Measurements from ENCODE around the gene CYTH3. TPM values are rescaled to one million over a fixed set of nuclear protein-coding genes. Genes with fewer than 3 reads are reported as not detected.
A peak's percentile ranks its signal among the peaks of the same experiment; 100 is the strongest.

Gene CYTH3
- total RNA-seq, 2 experiments from 2014 or later: 1.9 to 2.3 TPM

GRCh38 chr7:6268023-6268900 is 4.2 kb downstream of the CYTH3 start:
- H3K36me3 Mint-ChIP-seq (ENCODE audit: low read depth): no peaks in the 10 kb centered on the region
- no peak overlapping the region for H3K4me3 Mint-ChIP-seq
- ATAC-seq: no peak
- H3K27ac Mint-ChIP-seq: no peak overlapping the region
- CTCF ChIA-PET: interaction anchor here (3.9 kb wide), 1 partner anchor 8 kb away, joined by 28 read pairs; no protein-coding TSS in a partner anchor
- POLR2A ChIA-PET: no interaction called here
- peaks cover 13% of the 10 kb centered on the region for H3K4me1 Mint-ChIP-seq (ENCODE audit: low read depth)
- peaks cover 35% of the 10 kb centered on the region for H3K27me3 Mint-ChIP-seq (ENCODE audit: low read depth)
- no peaks in the 10 kb centered on the region for H3K9me3 Mint-ChIP-seq (ENCODE audit: insufficient read depth)
- DNase-seq: no peak

DNA sequence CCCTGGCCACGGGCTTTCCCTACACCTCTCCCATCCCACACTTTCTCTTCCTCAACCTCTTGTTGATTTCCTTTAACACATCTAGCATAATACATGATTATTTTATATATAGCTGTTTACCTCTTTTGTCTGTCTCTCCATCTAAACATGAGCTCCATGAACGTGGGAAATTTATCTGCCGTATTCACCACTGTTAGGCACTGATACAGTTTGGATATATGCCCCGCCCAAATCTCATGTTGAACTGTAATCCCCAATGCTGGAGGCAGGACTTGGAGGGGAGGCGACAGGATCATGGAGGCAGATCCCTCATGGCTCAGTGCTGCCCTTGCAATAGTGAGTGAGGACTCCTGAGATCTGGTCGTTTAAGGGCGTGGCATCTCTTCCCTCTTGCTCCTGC is 5.7 kb downstream of the CYTH3 start:
- no peak overlapping the region for H3K4me3 Mint-ChIP-seq
- no peaks in the 10 kb centered on the region for H3K9me3 Mint-ChIP-seq (ENCODE audit: insufficient read depth)
- CTCF ChIA-PET: no interaction called here
- no peak overlapping the region for H3K27ac Mint-ChIP-seq
- POLR2A ChIA-PET: no interaction called here
- no peaks in the 10 kb centered on the region for H3K36me3 Mint-ChIP-seq (ENCODE audit: low read depth)
- DNase-seq (no peak), ATAC-seq (no peak)
- H3K27me3 Mint-ChIP-seq (ENCODE audit: low read depth): peaks cover 31% of the 10 kb centered on the region
- H3K4me1 Mint-ChIP-seq (ENCODE audit: low read depth): peaks cover 8% of the 10 kb centered on the region

DNA sequence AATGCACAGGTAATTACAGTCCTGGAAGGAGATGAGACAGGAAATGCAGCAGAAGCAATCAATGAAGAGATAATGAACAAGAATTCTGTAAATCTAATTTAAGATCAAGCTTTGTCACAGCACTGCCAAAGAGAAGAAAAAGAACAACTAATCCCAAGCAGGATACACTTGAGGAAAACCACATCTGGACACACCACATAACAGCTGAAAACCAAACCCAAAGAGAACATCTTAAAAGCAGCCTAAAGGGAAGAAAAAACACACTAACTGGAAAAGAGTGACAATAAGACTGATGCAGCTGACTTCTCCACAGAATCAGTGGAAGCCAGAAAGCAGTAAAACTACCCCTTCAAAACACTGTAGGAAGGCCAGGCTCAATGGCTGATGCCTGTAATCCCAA is 10.2 kb downstream of the CYTH3 start:
- ATAC-seq: no peak
- Mint-ChIP-seq H3K4me3 (no peak overlapping the region), H3K9me3 (ENCODE audit: insufficient read depth) (no peaks in the 10 kb centered on the region), H3K27me3 (ENCODE audit: low read depth) (peaks cover 7% of the 10 kb centered on the region), H3K4me1 (ENCODE audit: low read depth) (peaks cover 22% of the 10 kb centered on the region), H3K27ac (no peak overlapping the region), H3K36me3 (ENCODE audit: low read depth) (no peaks in the 10 kb centered on the region)
- DNase-seq: no peak
- POLR2A ChIA-PET: no interaction called here
- CTCF ChIA-PET: interaction anchor here (1.6 to 6.5 kb wide), 2 partner anchors 8 to 61 kb away, joined by 5 to 28 read pairs; no protein-coding TSS in a partner anchor

DNA sequence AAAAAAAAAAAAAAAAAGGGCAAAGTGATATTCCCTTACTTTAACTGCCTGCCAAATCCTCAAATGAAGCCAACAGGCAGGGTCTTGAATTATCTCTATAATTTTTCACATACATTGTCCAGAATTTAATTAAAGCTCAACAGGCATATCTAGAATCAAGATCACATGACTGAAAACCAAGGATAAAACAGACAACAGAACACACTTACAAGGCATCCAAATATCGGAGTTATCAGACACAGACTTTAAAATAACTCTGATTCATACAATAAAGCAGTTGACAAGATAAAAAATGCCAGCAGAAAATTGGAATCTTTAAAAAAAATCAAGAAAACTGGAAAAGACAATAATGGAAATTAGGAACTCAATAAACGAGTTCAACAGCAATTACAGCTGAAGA is 10.7 kb downstream of the CYTH3 start:
- peaks cover 11% of the 10 kb centered on the region for H3K27me3 Mint-ChIP-seq (ENCODE audit: low read depth)
- no peak overlapping the region for H3K27ac Mint-ChIP-seq
- ChIA-PET CTCF (interaction anchor here (1.6 to 6.5 kb wide), 2 partner anchors 8 to 61 kb away, joined by 5 to 28 read pairs; no protein-coding TSS in a partner anchor), POLR2A (no interaction called here)
- no peaks in the 10 kb centered on the region for H3K9me3 Mint-ChIP-seq (ENCODE audit: insufficient read depth)
- H3K4me3 Mint-ChIP-seq: no peak overlapping the region
- H3K4me1 Mint-ChIP-seq (ENCODE audit: low read depth): peaks cover 27% of the 10 kb centered on the region
- no peaks in the 10 kb centered on the region for H3K36me3 Mint-ChIP-seq (ENCODE audit: low read depth)
- DNase-seq (no peak), ATAC-seq (no peak)

GRCh38 chr7:6260291-6261187 is 11.9 kb downstream of the CYTH3 start:
- Mint-ChIP-seq H3K4me3 (no peak overlapping the region), H3K27me3 (ENCODE audit: low read depth) (peaks cover 14% of the 10 kb centered on the region), H3K36me3 (ENCODE audit: low read depth) (no peaks in the 10 kb centered on the region), H3K4me1 (ENCODE audit: low read depth) (peaks cover 35% of the 10 kb centered on the region), H3K9me3 (ENCODE audit: insufficient read depth) (no peaks in the 10 kb centered on the region), H3K27ac (no peak overlapping the region)
- CTCF ChIA-PET: interaction anchor here (0.7 to 6.5 kb wide), 2 partner anchors 10 to 272 kb away, joined by 3 to 28 read pairs; no protein-coding TSS in a partner anchor
- POLR2A ChIA-PET: no interaction called here
- DNase-seq (no peak), ATAC-seq (no peak)

DNA sequence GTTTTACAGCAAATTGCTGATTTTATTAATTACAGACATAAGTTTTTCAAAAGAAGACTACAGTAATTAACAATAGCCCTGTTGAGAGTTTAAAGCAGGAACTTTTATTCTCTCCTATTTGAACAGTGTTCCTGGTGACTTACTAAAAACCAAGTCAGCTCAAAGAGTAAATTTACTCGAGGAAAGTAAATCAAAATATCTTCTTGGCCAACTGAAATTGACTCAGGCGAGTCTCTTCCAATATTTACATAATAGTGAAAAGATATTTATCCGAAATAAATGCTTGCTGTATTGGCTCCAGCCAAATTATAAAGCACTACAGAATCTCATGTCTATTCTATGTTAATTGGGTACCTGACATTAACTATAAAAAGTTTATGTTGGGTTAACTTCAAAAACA is 13.2 kb downstream of the CYTH3 start:
- CTCF ChIA-PET: interaction anchor here (6.5 kb wide), 1 partner anchor 11 kb away, joined by 28 read pairs; no protein-coding TSS in a partner anchor
- peaks cover 14% of the 10 kb centered on the region for H3K27me3 Mint-ChIP-seq (ENCODE audit: low read depth)

DNA sequence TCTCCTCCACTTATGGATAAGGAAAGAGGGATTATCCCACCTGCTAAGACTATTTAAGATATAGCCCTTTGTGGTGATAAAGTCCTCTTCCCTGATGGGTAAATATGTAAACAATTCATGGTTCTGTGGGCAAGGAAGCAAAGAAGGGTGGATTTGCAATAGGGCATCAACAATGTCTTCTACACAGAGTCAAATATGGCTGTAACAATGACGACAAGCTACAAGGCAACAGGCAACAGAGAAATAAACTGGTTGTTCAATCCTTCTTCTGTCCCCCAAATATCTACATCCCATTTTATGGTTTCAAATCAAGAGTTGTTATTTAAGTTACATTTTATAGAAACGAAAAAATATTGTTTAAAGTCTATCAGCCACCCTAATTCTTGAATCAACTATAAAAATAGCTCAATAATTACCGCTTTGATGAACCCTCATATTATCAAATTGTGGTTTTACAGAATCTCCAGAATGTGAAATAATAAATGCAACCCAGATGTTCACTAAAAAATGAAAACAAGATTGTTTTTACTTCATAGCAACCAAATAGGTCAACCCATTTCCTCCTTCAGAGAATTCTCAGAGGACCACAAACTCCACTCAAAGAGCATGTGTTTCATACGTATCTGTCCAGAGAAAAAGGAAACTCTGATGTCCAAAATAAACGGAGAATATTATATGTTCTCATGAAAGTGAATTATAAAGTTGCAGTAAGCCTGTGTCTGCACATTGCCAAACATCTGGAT is 13.8 kb downstream of the CYTH3 start:
- no peak for ATAC-seq
- DNase-seq: no peak
- Mint-ChIP-seq H3K36me3 (ENCODE audit: low read depth) (no peaks in the 10 kb centered on the region), H3K4me1 (ENCODE audit: low read depth) (peaks cover 35% of the 10 kb centered on the region), H3K4me3 (no peak overlapping the region), H3K9me3 (ENCODE audit: insufficient read depth) (no peaks in the 10 kb centered on the region), H3K27ac (no peak overlapping the region), H3K27me3 (ENCODE audit: low read depth) (peaks cover 14% of the 10 kb centered on the region)
- POLR2A ChIA-PET: no interaction called here
- CTCF ChIA-PET: interaction anchor here (0.7 to 6.5 kb wide), 2 partner anchors 12 to 62 kb away, joined by 3 to 28 read pairs; no protein-coding TSS in a partner anchor

More for the DNA sequence above, 13.2 kb downstream of the CYTH3 start:
- H3K4me1 Mint-ChIP-seq (ENCODE audit: low read depth): peaks cover 35% of the 10 kb centered on the region
- no peaks in the 10 kb centered on the region for H3K36me3 Mint-ChIP-seq (ENCODE audit: low read depth)
- ATAC-seq (no peak), DNase-seq (no peak)
- no peak overlapping the region for H3K27ac Mint-ChIP-seq
- H3K9me3 Mint-ChIP-seq (ENCODE audit: insufficient read depth): no peaks in the 10 kb centered on the region
- POLR2A ChIA-PET: no interaction called here
- H3K4me3 Mint-ChIP-seq: no peak overlapping the region

- no peak for DNase-seq
- no peaks in the 10 kb centered on the region for H3K9me3 Mint-ChIP-seq (ENCODE audit: insufficient read depth)
- H3K27me3 Mint-ChIP-seq (ENCODE audit: low read depth): peaks cover 16% of the 10 kb centered on the region
- H3K4me1 Mint-ChIP-seq (ENCODE audit: low read depth): peaks cover 35% of the 10 kb centered on the region
- no peaks in the 10 kb centered on the region for H3K36me3 Mint-ChIP-seq (ENCODE audit: low read depth)
- CTCF ChIA-PET: interaction anchor here (6.5 kb wide), 1 partner anchor 12 kb away, joined by 28 read pairs; no protein-coding TSS in a partner anchor
- no peak for ATAC-seq
- POLR2A ChIA-PET: no interaction called here
- H3K27ac Mint-ChIP-seq: no peak overlapping the region
- H3K4me3 Mint-ChIP-seq: no peak overlapping the region
Measured at GRCh38 chr7:6257675-6258074, 14.7 kb downstream of the CYTH3 start.

- Mint-ChIP-seq H3K27ac (no peak overlapping the region), H3K27me3 (ENCODE audit: low read depth) (peaks cover 20% of the 10 kb centered on the region), H3K4me3 (no peak overlapping the region), H3K9me3 (ENCODE audit: insufficient read depth) (no peaks in the 10 kb centered on the region), H3K4me1 (ENCODE audit: low read depth) (peaks cover 35% of the 10 kb centered on the region), H3K36me3 (ENCODE audit: low read depth) (no peaks in the 10 kb centered on the region)
- ChIA-PET CTCF (interaction anchor here (6.5 kb wide), 1 partner anchor 13 kb away, joined by 28 read pairs; no protein-coding TSS in a partner anchor), POLR2A (interaction anchor here (0.6 kb wide), 1 partner anchor 480 kb away, joined by 3 read pairs; no protein-coding TSS in a partner anchor)
- no peak for DNase-seq
- peak; percentile 67 for ATAC-seq
Measured at GRCh38 chr7:6256677-6257535, 15.5 kb downstream of the CYTH3 start.

GRCh38 chr7:6256109-6256483 is 16.3 kb downstream of the CYTH3 start:
- ChIA-PET CTCF (no interaction called here), POLR2A (interaction anchor here (0.6 kb wide), 1 partner anchor 479 kb away, joined by 3 read pairs; no protein-coding TSS in a partner anchor)
- ATAC-seq (no peak), DNase-seq (no peak)
- H3K4me3 Mint-ChIP-seq: no peak overlapping the region
- peaks cover 23% of the 10 kb centered on the region for H3K27me3 Mint-ChIP-seq (ENCODE audit: low read depth)
- H3K4me1 Mint-ChIP-seq (ENCODE audit: low read depth): peaks cover 35% of the 10 kb centered on the region
- H3K9me3 Mint-ChIP-seq (ENCODE audit: insufficient read depth): no peaks in the 10 kb centered on the region
- H3K27ac Mint-ChIP-seq: no peak overlapping the region
- no peaks in the 10 kb centered on the region for H3K36me3 Mint-ChIP-seq (ENCODE audit: low read depth)

All from activated CD8-positive, alpha-beta T cell treated with anti-CD3 and anti-CD28 coated beads, Interleukin-2, amount 10 ng/mL, durations not matched to agents 7 days and 5 days (primary cell).